GM12878 (cell line): ENCODE measurements around the gene PXT1. TPM values are rescaled to one million over a fixed set of nuclear protein-coding genes. Genes with fewer than 3 reads are reported as not detected.

Source experiments
- CHD4 ChIP-seq: fragments of 200-600 bp; sonication (generic); IDR thresholded peaks from 2 replicates; pipeline ENCODE4 v1.6.1; 2016; ENCODE audit warnings: mild to moderate bottlenecking
- CREB1 ChIP-seq: IDR thresholded peaks from 2 replicates; pipeline ENCODE4 v1.6.1; 2012; ENCODE audit warnings: low read depth, mild to moderate bottlenecking, inconsistent platforms
- EZH2 ChIP-seq: IDR thresholded peaks from 2 replicates; pipeline ENCODE4 v1.6.1; 2012; ENCODE audit warnings: low read depth, mild to moderate bottlenecking, control low read depth, inconsistent platforms, low read length, borderline replicate concordance; ENCODE audit not compliant: control insufficient read depth
- KDM1A ChIP-seq: fragments of 200-600 bp; sonication (generic); IDR thresholded peaks from 2 replicates; pipeline ENCODE4 v1.6.1; 2016; ENCODE audit warnings: borderline replicate concordance
- MTA3 ChIP-seq: IDR thresholded peaks from 2 replicates; pipeline ENCODE4 v1.6.1; 2012; ENCODE audit warnings: low read length, inconsistent platforms, borderline replicate concordance
- MYC ChIP-seq: IDR thresholded peaks from 2 replicates; pipeline ENCODE4 v1.6.1; 2011; ENCODE audit warnings: mild to moderate bottlenecking, low read length, moderate library complexity, inconsistent platforms; ENCODE audit not compliant: insufficient read depth, insufficient replicate concordance, insufficient read length, severe bottlenecking
- NBN ChIP-seq: fragments of 450-650 bp; IDR thresholded peaks from 2 replicates; pipeline ENCODE4 v1.6.1; 2016
- NFYA ChIP-seq: IDR thresholded peaks from 2 replicates; pipeline ENCODE4 v1.6.1; 2011; ENCODE audit warnings: low read depth, mild to moderate bottlenecking, low read length, improper control_type of control experiment, borderline replicate concordance
- STAT1 ChIP-seq: fragments of 450-650 bp; conservative IDR thresholded peaks from 2 replicates; pipeline ENCODE4 v1.6.1; 2014; ENCODE audit warnings: antibody characterized with exemption, mild to moderate bottlenecking
- STAT3 ChIP-seq: IDR thresholded peaks from 2 replicates; pipeline ENCODE4 v1.6.1; 2011; ENCODE audit warnings: low read depth, low read length, improper control_type of control experiment
- SUPT20H ChIP-seq: IDR thresholded peaks from 2 replicates; pipeline ENCODE4 v1.6.1; 2011; ENCODE audit warnings: low read depth, mild to moderate bottlenecking, low read length, moderate library complexity, borderline replicate concordance; ENCODE audit not compliant: control insufficient read depth
- TAF1 ChIP-seq: IDR thresholded peaks from 2 replicates; pipeline ENCODE4 v1.6.1; 2011; ENCODE audit warnings: mild to moderate bottlenecking, low read depth, low read length, borderline replicate concordance
- polyA plus RNA-seq, 11 experiments: library from polyadenylated mRNA; depleted of rRNA in 4 of 11; unstranded in 6 of 11; stranded (reverse) in 5 of 11; fragments of >200 nt; fragmentation: Nextera tagmentation in 4 of 11; fragmentation: Illumina TruSeq in 1 of 11; extraction: Ambion mirVana in 4 of 11; extraction: Trizol in 1 of 11; gene quantifications; 1 replicate in 1 of 11; 2 replicates in 10 of 11; pipeline versions ENCODE4 v1.2.1 to v1.2.3, GENCODE V29; 2011 to 2016; ENCODE audit warnings: inconsistent platforms in 2 of 11, missing spikeins in 2 of 11, low read depth in 1 of 11
- total RNA-seq, 4 experiments: library from RNA; depleted of rRNA in 3 of 4; stranded (reverse); fragments of >200 nt in 3 of 4; fragmentation: Illumina TruSeq in 1 of 4; extraction: Trizol in 1 of 4; gene quantifications; 2 replicates each; pipeline versions ENCODE4 v1.2.1 to v1.2.3, GENCODE V29; 2013 to 2021
- TF ChIP-seq, protein P1 (sequence below): fragments of 450-650 bp; IDR thresholded peaks from 2 replicates; pipeline ENCODE4 v1.6.1; 2016; ENCODE audit warnings: mild to moderate bottlenecking
- TF ChIP-seq, protein P2 (sequence below): IDR thresholded peaks from 2 replicates; pipeline ENCODE4 v1.6.1; 2011; ENCODE audit warnings: borderline replicate concordance, low read depth, mild to moderate bottlenecking, moderate library complexity, mixed read lengths, low read length; ENCODE audit not compliant: insufficient read depth; ENCODE audit errors: extremely low read length
- TF ChIP-seq, protein P3 (sequence below): fragments of 150-350 bp; IDR thresholded peaks from 2 replicates; pipeline ENCODE4 v1.6.1; 2016; ENCODE audit warnings: low read depth, low read length
- TF ChIP-seq, protein P4 (sequence below): IDR thresholded peaks from 2 replicates; pipeline ENCODE4 v1.6.1; 2012; ENCODE audit warnings: improper control_type of control experiment, low read depth, low read length; ENCODE audit not compliant: insufficient replicate concordance

The PXT1 gene
- total and polyA plus RNA-seq, 10 of the 15 experiments (the other 5 are each of a cell fraction or from before 2014, with no cell fraction given): 0.27 to 2.9 (median 0.50) TPM

DNA sequence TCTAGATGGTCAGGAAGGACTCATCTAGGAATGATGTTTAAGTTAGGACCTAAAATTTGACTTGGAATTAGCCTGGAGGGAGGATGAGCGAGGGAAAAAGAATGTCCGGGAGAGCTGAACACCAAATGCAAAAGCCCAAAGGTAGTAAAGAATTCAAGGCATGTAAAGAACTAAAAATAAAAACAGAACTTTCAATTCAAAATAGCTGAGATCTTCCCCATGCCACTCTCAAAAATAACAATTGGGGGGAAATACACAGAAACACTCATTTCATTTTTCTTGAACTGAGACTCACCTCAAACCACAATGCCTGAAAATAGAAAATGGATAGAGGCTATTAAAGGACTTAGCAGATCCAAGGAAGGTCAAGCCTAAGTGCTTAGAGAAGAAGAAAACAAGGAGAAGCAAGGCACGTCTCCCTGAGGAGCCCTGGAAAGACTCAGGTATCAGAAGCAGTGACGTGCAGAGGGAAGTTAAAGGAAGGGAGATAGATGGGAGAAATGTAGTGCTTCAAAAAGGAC lies 10.4 kb downstream of the PXT1 start (continued):
- TF ChIP-seq KDM1A (no peak), SUPT20H (no peak), CREB1 (no peak), EZH2 (no peak), MYC (no peak), STAT1 (no peak), STAT3 (no peak), NBN (no peak), CHD4 (no peak), TAF1 (no peak), NFYA (no peak), MTA3 (peak; percentile 64; the same call in 1 of the 2 replicates)
- TF ChIP-seq, protein P1, sequence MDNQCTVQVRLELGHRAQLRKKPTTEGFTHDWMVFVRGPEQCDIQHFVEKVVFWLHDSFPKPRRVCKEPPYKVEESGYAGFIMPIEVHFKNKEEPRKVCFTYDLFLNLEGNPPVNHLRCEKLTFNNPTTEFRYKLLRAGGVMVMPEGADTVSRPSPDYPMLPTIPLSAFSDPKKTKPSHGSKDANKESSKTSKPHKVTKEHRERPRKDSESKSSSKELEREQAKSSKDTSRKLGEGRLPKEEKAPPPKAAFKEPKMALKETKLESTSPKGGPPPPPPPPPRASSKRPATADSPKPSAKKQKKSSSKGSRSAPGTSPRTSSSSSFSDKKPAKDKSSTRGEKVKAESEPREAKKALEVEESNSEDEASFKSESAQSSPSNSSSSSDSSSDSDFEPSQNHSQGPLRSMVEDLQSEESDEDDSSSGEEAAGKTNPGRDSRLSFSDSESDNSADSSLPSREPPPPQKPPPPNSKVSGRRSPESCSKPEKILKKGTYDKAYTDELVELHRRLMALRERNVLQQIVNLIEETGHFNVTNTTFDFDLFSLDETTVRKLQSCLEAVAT: 0 out of 2 replicates have a peak, but pooled peaks have one; percentile 18
- TF ChIP-seq, protein P2, sequence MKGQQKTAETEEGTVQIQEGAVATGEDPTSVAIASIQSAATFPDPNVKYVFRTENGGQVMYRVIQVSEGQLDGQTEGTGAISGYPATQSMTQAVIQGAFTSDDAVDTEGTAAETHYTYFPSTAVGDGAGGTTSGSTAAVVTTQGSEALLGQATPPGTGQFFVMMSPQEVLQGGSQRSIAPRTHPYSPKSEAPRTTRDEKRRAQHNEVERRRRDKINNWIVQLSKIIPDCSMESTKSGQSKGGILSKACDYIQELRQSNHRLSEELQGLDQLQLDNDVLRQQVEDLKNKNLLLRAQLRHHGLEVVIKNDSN: no peak
- TF ChIP-seq, protein P3, sequence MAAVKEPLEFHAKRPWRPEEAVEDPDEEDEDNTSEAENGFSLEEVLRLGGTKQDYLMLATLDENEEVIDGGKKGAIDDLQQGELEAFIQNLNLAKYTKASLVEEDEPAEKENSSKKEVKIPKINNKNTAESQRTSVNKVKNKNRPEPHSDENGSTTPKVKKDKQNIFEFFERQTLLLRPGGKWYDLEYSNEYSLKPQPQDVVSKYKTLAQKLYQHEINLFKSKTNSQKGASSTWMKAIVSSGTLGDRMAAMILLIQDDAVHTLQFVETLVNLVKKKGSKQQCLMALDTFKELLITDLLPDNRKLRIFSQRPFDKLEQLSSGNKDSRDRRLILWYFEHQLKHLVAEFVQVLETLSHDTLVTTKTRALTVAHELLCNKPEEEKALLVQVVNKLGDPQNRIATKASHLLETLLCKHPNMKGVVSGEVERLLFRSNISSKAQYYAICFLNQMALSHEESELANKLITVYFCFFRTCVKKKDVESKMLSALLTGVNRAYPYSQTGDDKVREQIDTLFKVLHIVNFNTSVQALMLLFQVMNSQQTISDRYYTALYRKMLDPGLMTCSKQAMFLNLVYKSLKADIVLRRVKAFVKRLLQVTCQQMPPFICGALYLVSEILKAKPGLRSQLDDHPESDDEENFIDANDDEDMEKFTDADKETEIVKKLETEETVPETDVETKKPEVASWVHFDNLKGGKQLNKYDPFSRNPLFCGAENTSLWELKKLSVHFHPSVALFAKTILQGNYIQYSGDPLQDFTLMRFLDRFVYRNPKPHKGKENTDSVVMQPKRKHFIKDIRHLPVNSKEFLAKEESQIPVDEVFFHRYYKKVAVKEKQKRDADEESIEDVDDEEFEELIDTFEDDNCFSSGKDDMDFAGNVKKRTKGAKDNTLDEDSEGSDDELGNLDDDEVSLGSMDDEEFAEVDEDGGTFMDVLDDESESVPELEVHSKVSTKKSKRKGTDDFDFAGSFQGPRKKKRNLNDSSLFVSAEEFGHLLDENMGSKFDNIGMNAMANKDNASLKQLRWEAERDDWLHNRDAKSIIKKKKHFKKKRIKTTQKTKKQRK: no peak
- TF ChIP-seq, protein P4, sequence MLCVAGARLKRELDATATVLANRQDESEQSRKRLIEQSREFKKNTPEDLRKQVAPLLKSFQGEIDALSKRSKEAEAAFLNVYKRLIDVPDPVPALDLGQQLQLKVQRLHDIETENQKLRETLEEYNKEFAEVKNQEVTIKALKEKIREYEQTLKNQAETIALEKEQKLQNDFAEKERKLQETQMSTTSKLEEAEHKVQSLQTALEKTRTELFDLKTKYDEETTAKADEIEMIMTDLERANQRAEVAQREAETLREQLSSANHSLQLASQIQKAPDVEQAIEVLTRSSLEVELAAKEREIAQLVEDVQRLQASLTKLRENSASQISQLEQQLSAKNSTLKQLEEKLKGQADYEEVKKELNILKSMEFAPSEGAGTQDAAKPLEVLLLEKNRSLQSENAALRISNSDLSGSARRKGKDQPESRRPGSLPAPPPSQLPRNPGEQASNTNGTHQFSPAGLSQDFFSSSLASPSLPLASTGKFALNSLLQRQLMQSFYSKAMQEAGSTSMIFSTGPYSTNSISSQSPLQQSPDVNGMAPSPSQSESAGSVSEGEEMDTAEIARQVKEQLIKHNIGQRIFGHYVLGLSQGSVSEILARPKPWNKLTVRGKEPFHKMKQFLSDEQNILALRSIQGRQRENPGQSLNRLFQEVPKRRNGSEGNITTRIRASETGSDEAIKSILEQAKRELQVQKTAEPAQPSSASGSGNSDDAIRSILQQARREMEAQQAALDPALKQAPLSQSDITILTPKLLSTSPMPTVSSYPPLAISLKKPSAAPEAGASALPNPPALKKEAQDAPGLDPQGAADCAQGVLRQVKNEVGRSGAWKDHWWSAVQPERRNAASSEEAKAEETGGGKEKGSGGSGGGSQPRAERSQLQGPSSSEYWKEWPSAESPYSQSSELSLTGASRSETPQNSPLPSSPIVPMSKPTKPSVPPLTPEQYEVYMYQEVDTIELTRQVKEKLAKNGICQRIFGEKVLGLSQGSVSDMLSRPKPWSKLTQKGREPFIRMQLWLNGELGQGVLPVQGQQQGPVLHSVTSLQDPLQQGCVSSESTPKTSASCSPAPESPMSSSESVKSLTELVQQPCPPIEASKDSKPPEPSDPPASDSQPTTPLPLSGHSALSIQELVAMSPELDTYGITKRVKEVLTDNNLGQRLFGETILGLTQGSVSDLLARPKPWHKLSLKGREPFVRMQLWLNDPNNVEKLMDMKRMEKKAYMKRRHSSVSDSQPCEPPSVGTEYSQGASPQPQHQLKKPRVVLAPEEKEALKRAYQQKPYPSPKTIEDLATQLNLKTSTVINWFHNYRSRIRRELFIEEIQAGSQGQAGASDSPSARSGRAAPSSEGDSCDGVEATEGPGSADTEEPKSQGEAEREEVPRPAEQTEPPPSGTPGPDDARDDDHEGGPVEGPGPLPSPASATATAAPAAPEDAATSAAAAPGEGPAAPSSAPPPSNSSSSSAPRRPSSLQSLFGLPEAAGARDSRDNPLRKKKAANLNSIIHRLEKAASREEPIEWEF: no peak
